ENCODE results near the gene GNGT1.

Gene GNGT1

GRCh38 chr7:93906267-93906666, at the start of gene GNGT1:
GNGT1 (plus strand) TSS chr7:93906567; CDS start chr7:93906747, 180 bp downstream.
- no peak for DNase-seq (ENCODE audit: low read depth)
- TF ChIP-seq CTCF (IDR thresholded peaks at IDR 0.05; ENCODE audit: low read depth, low read length, missing control alignments) = no peak
- in situ Hi-C loops (cut with HindIII; ENCODE audit: low sequenced_read_pairs) = no loop called here
- H3K4me3 ChIP-seq (ENCODE audit: low read depth, low read length) = no peak within 1 kb of the TSS

- no peak for TF ChIP-seq CTCF (IDR thresholded peaks at IDR 0.05; ENCODE audit: low read depth, low read length, missing control alignments)
- DNase-seq (ENCODE audit: low read depth) = no peak
- in situ Hi-C loops (cut with HindIII; ENCODE audit: low sequenced_read_pairs) = no loop called here
Observed at GRCh38 chr7:93858857-93859256, 47.5 kb upstream of the GNGT1 start.

GRCh38 chr7:93860261-93860660, 46.1 kb upstream of the GNGT1 start:
- H3K4me3 ChIP-seq (ENCODE audit: low read depth, low read length) = no peak overlapping the region
- TF ChIP-seq CTCF (IDR thresholded peaks at IDR 0.05; ENCODE audit: low read depth, low read length, missing control alignments) = no peak
- no peak for DNase-seq (ENCODE audit: low read depth)
- in situ Hi-C loops (cut with HindIII; ENCODE audit: low sequenced_read_pairs) = no loop called here

More at GRCh38 chr7:93858857-93859256, 47.5 kb upstream of the GNGT1 start:
- H3K4me3 ChIP-seq (ENCODE audit: low read depth, low read length) = no peak overlapping the region

- DNase-seq (ENCODE audit: low read depth) = no peak
- in situ Hi-C loops (cut with HindIII; ENCODE audit: low sequenced_read_pairs) = no loop called here
- no peak overlapping the region for H3K4me3 ChIP-seq (ENCODE audit: low read depth, low read length)
- TF ChIP-seq CTCF (IDR thresholded peaks at IDR 0.05; ENCODE audit: low read depth, low read length, missing control alignments) = no peak
Observed at GRCh38 chr7:93861325-93861949, 44.9 kb upstream of the GNGT1 start.

- TF ChIP-seq CTCF (IDR thresholded peaks at IDR 0.05; ENCODE audit: low read depth, low read length, missing control alignments) = no peak
- no peak for DNase-seq (ENCODE audit: low read depth)
- in situ Hi-C loops (cut with HindIII; ENCODE audit: low sequenced_read_pairs) = no loop called here
- no peak overlapping the region for H3K4me3 ChIP-seq (ENCODE audit: low read depth, low read length)
Observed at GRCh38 chr7:93862651-93863050, 43.7 kb upstream of the GNGT1 start.

- H3K4me3 ChIP-seq (ENCODE audit: low read depth, low read length) = no peak overlapping the region
- no peak for TF ChIP-seq CTCF (IDR thresholded peaks at IDR 0.05; ENCODE audit: low read depth, low read length, missing control alignments)
Observed at GRCh38 chr7:93866886-93867285, 39.5 kb upstream of the GNGT1 start.

More at GRCh38 chr7:93866886-93867285, 39.5 kb upstream of the GNGT1 start:
- DNase-seq (ENCODE audit: low read depth) = no peak
- in situ Hi-C loops (cut with HindIII; ENCODE audit: low sequenced_read_pairs) = no loop called here
